OCI-LY7 (cell line): ENCODE data around the gene PTGES. TPM values are rescaled to one million over a fixed set of nuclear protein-coding genes. Genes with fewer than 3 reads are reported as not detected.
"Not testable (repeated sequence)": the region's sequence is repeated elsewhere in the genome, so short reads cannot be mapped to it uniquely, and the experiment has no call there.

Source experiments
- BruUV-seq: library from RNA; stranded (reverse); fragments of 400-500 nt; replicated peaks from 2 replicates; lab custom pipeline; 2021; lab: Mats Ljungman, UMichigan
- CTCF ChIA-PET: fragments of 300-600 bp; sonication (Branson Sonifier 250); formaldehyde crosslinking; loops from one replicate; lab custom pipeline; 2022; ENCODE audit warnings: antibody characterized with exemption; ENCODE audit not compliant: unreplicated experiment; lab: Charles Lee
- POLR2A ChIA-PET: fragments of 300-600 bp; sonication (Branson Sonifier 250); formaldehyde crosslinking; loops from one replicate; lab custom pipeline; 2022; ENCODE audit warnings: antibody characterized with exemption; lab: Charles Lee
- DNase-seq: peaks from one replicate; pipeline ENCODE4 v3.0.0-alpha.2; 2015; ENCODE audit warnings: low spot score
- H2AFZ ChIP-seq: fragments of 200-600 bp; sonication (generic), shearing (Covaris generic); 2 replicates; pipeline ENCODE4 v1.6.1; 2014; ENCODE audit warnings: mild to moderate bottlenecking, antibody characterized with exemption, low read length, moderate library complexity
- H3K27ac ChIP-seq: fragments of 200-600 bp; sonication (generic); 2 replicates; pipeline ENCODE4 v1.5.1; 2014; ENCODE audit warnings: mixed run types, low read depth, mild to moderate bottlenecking, moderate library complexity, low read length, inconsistent platforms; ENCODE audit not compliant: poor library complexity, severe bottlenecking
- H3K36me3 ChIP-seq: fragments of 200-600 bp; sonication (generic); 2 replicates; pipeline ENCODE4 v1.6.1; 2014; ENCODE audit warnings: mild to moderate bottlenecking, antibody characterized with exemption, low read length, moderate library complexity, mixed read lengths; ENCODE audit not compliant: insufficient read depth
- H3K4me1 ChIP-seq: fragments of 200-600 bp; sonication (generic); 2 replicates; pipeline ENCODE4 v1.5.1; 2014; ENCODE audit warnings: mild to moderate bottlenecking, low read length; ENCODE audit not compliant: insufficient read depth, poor library complexity, severe bottlenecking
- H3K4me2 ChIP-seq: fragments of 200-600 bp; sonication (generic); 2 replicates; pipeline ENCODE4 v1.6.1; 2014; ENCODE audit warnings: mild to moderate bottlenecking, low read length
- H3K4me3 ChIP-seq: fragments of 200-600 bp; sonication (generic); 2 replicates; pipeline ENCODE4 v1.5.1; 2014; ENCODE audit warnings: mild to moderate bottlenecking, low read depth, low read length; ENCODE audit not compliant: poor library complexity, severe bottlenecking
- H3K79me2 ChIP-seq: fragments of 200-600 bp; sonication (generic); 2 replicates; pipeline ENCODE4 v1.6.1; 2016; ENCODE audit warnings: low read depth, mild to moderate bottlenecking, low read length, moderate library complexity, mixed read lengths; ENCODE audit not compliant: insufficient read depth
- H3K9me2 ChIP-seq: fragments of 200-600 bp; sonication (generic); 2 replicates; pipeline ENCODE4 v1.6.1; 2016; ENCODE audit warnings: mild to moderate bottlenecking, low read length, mixed read lengths; ENCODE audit not compliant: insufficient read depth
- H3K9me3 ChIP-seq: fragments of 200-600 bp; sonication (generic); 2 replicates; pipeline ENCODE4 v1.6.1; 2014; ENCODE audit warnings: mild to moderate bottlenecking, mixed run types, low read length, mixed read lengths
- H4K20me1 ChIP-seq: fragments of 200-600 bp; sonication (generic); 2 replicates; pipeline ENCODE4 v1.6.1; 2014; ENCODE audit warnings: mild to moderate bottlenecking, antibody characterized with exemption, low read length, moderate library complexity, mixed read lengths; ENCODE audit not compliant: insufficient read depth
- CTCF ChIP-seq: fragments of 200-600 bp; sonication (generic); conservative IDR thresholded peaks from 2 replicates; pipeline ENCODE4 v1.5.1; 2014; ENCODE audit warnings: mild to moderate bottlenecking, antibody characterized with exemption, low read length, moderate library complexity, mixed read lengths
- EZH2phosphoT487 ChIP-seq: fragments of 200-600 bp; sonication (generic); IDR thresholded peaks from 2 replicates; pipeline ENCODE4 v1.6.1; 2018; ENCODE audit warnings: low read depth, borderline replicate concordance, mild to moderate bottlenecking, mixed run types, antibody characterized with exemption, low read length, moderate library complexity, mixed read lengths
- intact Hi-C: fragments of 100-400 bp; cut with micrococcal nuclease; formaldehyde crosslinking; loops from one replicate; pipeline ENCODE4 v1.10.0; 2022; ENCODE audit not compliant: unreplicated experiment
- total RNA-seq, 2 experiments: library from RNA; depleted of rRNA in 1 of 2; stranded (reverse); fragments of >200 nt in 1 of 2; shearing (Covaris generic) in 1 of 2; gene quantifications; 2 replicates each; pipeline ENCODE4 v1.2.3, GENCODE V29; 2014 to 2022

Gene PTGES
- total RNA-seq, 2 experiments from 2014 or later = not detected

- Histone ChIP-seq H3K36me3 (no peaks in the 10 kb centered on the region), H3K4me2 (no peak overlapping the region), H4K20me1 (no peaks in the 10 kb centered on the region), H3K4me1 (no peaks in the 10 kb centered on the region), H2AFZ (no peak overlapping the region), H3K4me3 (no peak overlapping the region), H3K9me2 (no peaks in the 10 kb centered on the region), H3K79me2 (no peaks in the 10 kb centered on the region), H3K27ac (no peak overlapping the region), H3K9me3 (no peaks in the 10 kb centered on the region)
- intact Hi-C loops = no loop called here
- POLR2A ChIA-PET = no interaction called here
- BruUV-seq = no TSS peak
- no peak for DNase-seq
- no peak for TF ChIP-seq EZH2phosphoT487
- no peak for TF ChIP-seq CTCF
- CTCF ChIA-PET = no interaction called here
Observed at GRCh38 chr9:129765764-129766317, 13.0 kb upstream of the PTGES start.

DNA sequence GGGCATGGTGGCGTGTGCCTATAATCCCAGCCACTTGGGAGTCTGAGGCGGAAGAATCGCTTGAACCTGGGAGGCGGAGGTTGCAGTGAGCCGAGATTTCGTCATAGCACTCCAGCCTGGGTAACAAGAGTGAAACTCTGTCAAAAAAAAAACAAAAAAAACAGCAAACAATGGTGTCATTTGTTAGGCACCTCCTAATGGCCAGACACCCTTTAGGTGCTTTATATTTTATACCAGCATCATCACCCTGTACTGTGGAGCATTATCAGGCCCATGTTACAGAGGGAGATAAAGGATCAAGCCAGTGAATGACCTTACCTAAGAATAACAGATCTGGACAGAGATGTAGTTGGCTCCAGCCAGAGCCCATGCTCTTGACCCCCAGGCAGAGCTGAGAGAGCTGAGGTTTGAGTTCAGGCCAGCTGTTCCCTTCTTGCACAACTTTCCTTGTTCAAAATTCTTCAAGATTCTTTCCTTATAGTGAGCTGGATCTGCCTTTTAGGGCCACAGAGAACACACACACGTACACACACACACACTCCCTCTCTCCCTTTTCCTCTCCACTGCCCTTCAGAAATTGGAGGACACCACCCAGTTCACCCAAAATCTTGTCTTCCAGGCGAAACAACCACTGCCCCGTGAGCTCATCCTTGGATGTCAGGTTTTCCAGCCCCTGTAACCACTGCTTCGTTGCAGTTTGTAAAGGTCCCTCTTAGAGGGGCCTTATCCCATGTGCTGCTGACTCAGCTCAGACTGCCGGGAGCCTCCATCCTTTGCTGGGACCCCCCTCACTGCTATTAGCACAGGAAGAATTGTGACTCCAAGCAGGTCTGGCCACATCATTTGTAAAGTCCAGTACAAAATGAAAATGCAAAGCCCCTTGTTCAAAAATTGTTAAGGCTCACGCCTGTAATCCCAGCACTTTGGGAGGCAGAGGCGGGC is 10.4 kb upstream of the PTGES start:
- Histone ChIP-seq H3K4me3 (no peak overlapping the region), H3K36me3 (no peaks in the 10 kb centered on the region), H3K9me2 (no peaks in the 10 kb centered on the region), H4K20me1 (no peaks in the 10 kb centered on the region), H3K27ac (no peak overlapping the region), H2AFZ (no peak overlapping the region), H3K4me2 (no peak overlapping the region), H3K79me2 (no peaks in the 10 kb centered on the region), H3K4me1 (no peaks in the 10 kb centered on the region), H3K9me3 (no peaks in the 10 kb centered on the region)
- no peak for DNase-seq
- BruUV-seq = no TSS peak
- ChIA-PET CTCF (no interaction called here), POLR2A (interaction anchor here (0.6 kb wide), 2 partner anchors 209 to 622 kb away, joined by 4 read pairs; no protein-coding TSS in a partner anchor)
- intact Hi-C loops = no loop called here
- no peak for TF ChIP-seq EZH2phosphoT487
- no peak for TF ChIP-seq CTCF

- H3K79me2 ChIP-seq, H4K20me1 ChIP-seq, BruUV-seq, H3K4me3 ChIP-seq, H3K36me3 ChIP-seq, intact Hi-C loops, H3K9me3 ChIP-seq, H2AFZ ChIP-seq, CTCF ChIA-PET, DNase-seq, H3K4me1 ChIP-seq, H3K4me2 ChIP-seq, H3K27ac ChIP-seq, H3K9me2 ChIP-seq: not testable (repeated sequence)
- POLR2A ChIA-PET = interaction anchor here (0.6 to 0.7 kb wide), 2 partner anchors 16 to 365 kb away, joined by 3 to 4 read pairs; no protein-coding TSS in a partner anchor
Observed at GRCh38 chr9:129762370-129762984, 9.6 kb upstream of the PTGES start.
